Measurements from ENCODE around the gene SLC1A7.

SLC1A7 gene

GRCh38 chr1:53075206-53075605, 67.2 kb downstream of the SLC1A7 start:
- DNase-seq, result no peak

DNA sequence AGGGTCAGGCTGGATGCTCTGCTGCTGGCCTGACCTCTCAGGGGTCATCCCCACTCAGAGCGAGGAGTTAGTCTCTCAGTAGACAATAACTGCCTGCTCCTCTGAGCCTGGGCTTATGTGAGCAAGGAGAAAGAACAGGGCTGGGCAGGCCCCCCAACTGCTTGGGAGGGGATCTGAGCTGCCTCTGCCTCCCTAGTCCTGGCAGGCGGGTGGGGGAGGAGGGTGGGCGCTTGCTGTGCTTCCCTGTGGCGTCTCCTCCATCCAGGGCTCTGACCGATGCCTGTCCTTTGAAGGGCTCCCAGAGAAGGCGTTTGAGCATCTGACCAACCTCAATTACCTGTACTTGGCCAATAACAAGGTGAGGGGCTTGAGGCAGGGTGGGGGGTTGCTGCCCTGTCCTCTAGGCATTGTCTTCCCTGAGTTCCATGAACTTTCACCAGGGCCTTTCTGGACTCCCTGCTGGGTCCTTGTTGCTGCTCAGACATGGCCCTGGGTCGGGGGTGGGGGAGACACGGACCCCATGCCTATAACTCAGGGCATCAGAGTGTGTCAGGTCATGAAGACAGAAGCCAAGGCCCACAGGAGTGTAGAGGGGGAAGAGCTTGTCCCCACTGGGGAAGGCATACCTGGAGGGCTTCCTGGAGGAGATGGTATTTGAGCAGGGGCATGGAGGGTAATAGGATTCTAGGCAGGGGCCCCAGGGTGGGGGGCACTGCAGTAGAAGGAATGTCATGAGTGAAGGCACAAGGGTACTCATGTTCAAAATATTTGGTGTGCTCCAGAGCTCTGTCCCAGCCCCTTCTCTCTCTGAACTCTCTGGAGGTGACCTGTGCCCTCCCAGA, 67.9 kb downstream of the SLC1A7 start:
- no peak for DNase-seq

- DNase-seq, result no peak
These were observed 68.5 kb downstream of the SLC1A7 start for GRCh38 chr1:53073868-53074311.

- no peak for DNase-seq
These were observed 69.2 kb downstream of the SLC1A7 start for GRCh38 chr1:53073287-53073686.

- no peak for DNase-seq
These were observed 70.5 kb downstream of the SLC1A7 start for GRCh38 chr1:53071915-53072314.

DNA sequence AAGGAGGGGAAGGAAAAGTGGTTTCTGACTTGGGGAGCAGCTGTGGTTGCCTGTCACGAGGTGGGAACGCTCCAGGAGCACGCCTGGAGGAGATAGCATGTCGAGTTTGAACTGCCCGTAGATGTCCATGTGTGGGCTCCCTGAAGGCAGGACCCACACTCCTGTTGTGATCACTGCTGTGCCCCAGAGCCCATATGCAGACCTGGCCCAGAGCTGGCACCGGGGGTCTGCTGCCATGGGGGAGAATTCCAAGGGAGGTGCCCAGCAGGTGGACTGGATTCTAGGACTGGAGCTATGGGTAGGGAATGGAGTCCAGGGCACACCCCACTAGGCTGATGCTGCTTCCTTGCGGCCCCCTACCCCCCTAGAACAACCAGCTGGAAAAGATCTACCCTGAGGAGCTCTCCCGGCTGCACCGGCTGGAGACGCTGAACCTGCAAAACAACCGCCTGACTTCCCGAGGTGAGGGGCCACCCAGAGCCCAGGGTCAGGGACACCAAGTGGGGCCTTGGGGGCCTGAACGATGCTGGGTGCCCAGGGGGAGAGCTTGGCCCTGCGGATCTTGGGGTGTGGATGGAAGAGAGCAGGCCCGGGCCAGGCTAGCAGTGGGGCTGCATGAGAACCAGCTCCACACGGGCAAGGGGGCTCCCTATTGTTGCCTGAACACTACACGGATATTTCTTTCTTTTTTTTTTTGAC, 71.1 kb downstream of the SLC1A7 start:
- DNase-seq, result no peak

DNA sequence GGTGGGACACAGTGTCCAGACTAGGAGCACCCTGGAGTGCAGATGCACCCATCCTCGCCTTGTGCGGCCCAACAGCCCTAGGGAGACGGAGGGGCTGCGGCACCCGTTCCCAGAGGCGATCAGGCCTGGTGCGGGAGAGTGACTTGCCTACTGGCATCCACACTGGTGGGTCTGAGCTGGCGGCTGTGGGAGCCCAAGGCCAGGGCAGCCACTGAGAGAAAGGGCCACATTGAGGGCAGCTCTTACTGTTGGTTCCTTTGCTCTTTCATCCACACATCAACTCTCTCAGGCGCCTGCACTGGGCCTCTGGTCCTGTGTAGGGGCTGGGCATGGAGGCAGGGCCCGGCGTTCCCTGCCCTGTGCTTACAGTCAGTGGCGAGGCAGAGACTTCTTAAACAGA, 71.8 kb downstream of the SLC1A7 start:
- no peak for DNase-seq

DNA sequence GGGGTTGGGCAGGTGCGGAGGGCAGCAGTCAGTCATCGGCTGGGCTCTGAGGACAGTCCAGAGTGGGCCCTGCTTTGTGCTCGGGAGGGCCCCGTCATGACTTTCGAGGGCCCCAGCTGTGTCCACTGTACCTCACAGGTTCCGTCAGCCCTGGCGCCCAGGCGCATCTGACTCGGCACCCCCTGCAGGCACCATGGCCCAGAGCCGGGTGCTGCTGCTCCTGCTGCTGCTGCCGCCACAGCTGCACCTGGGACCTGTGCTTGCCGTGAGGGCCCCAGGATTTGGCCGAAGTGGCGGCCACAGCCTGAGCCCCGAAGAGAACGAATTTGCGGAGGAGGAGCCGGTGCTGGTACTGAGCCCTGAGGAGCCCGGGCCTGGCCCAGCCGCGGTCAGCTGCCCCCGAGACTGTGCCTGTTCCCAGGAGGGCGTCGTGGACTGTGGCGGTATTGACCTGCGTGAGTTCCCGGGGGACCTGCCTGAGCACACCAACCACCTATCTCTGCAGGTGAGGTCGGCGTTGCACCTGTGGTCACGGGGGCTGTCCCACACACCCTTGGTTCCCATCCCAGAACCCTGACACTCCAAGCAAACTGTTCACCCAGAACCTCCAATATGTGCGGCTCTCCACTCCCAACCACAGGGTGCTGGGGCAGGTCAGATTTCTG, 72.6 kb downstream of the SLC1A7 start:
- no peak for DNase-seq

DNA sequence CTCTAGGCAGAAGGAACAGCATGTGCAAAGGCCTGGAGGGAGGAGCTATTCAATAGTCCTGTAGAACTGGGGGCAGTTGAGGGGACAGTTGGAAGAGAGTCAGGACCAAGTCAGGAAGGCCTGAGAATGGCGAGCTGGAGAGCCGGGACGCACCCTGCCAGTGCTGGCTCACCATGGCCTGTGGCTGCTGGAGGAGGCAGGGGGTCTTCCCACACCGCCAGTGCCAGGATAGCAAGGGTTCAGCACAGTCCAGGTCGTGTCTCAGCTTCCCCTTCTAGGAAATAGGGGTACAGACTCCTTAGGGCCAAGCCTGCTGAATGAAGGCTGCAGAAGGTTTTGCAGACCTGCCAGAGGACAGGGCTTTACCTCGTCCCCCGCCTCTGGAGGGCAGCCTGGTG, 73.2 kb downstream of the SLC1A7 start:
- DNase-seq, result no peak

DNA sequence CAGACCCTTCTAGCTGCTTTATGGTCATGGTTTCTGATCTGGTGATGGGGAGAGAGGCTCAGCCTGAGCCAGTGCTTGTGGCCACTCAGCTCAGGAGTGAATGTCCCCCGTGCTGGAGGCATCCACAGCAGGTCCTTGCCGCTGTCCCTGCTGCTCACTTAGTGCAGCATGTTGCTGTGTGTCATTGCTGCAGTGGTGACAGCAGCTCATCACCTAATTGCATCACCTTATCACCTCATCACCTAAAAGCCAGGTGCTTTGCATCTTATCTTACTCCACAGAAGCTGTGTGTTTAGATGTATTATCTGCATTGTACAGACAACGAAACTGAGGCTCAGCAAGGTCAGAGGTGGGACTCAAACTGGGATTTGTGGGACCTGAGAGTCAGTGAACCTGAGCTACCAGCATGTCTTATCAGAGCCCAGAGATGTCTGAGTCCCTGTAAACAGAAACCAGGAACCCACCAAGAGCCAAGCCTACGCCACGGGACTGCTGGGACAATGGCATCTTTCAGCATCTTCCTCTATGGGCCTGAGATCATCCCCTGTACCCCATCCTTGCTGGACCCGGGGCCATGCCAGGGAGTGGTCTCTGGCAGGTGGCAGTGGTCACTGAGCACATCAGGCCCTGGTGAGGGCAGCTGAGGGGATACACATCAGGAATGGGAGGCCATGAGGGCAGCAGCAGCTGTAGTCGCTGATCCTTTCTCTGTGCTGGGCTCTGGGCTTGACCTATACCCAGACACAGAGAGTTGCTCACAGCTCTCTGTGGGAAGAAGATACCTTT, 73.9 kb downstream of the SLC1A7 start:
- no peak for DNase-seq

DNA sequence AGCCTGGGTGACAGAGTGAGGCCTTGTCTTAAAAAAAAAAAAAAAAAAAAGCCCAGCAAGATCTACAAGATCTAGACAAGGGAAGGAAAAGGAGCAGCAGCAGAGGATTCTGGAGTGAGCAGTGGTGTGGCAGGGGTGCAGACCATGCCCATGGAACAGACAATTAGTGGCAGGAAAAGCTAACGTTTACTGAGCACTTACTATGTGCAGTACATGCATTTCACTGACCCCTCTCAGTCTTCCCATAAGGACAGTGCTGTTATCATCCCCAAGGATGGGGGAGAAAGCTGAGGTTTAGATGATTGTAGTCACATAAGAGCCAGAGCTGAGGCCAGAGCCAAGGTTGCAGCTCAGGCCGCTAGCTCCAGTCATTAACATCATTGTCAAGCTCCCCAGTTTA, 74.6 kb downstream of the SLC1A7 start:
- DNase-seq, result no peak

- DNase-seq, result no peak
These were observed 75.3 kb downstream of the SLC1A7 start for GRCh38 chr1:53066891-53067738.

GRCh38 chr1:53066488-53066887, 76.0 kb downstream of the SLC1A7 start:
- DNase-seq, result no peak

GRCh38 chr1:53065391-53065790, 77.0 kb downstream of the SLC1A7 start:
- DNase-seq, result no peak

- no peak for DNase-seq
These were observed 78.5 kb downstream of the SLC1A7 start for GRCh38 chr1:53063744-53064515.

DNA sequence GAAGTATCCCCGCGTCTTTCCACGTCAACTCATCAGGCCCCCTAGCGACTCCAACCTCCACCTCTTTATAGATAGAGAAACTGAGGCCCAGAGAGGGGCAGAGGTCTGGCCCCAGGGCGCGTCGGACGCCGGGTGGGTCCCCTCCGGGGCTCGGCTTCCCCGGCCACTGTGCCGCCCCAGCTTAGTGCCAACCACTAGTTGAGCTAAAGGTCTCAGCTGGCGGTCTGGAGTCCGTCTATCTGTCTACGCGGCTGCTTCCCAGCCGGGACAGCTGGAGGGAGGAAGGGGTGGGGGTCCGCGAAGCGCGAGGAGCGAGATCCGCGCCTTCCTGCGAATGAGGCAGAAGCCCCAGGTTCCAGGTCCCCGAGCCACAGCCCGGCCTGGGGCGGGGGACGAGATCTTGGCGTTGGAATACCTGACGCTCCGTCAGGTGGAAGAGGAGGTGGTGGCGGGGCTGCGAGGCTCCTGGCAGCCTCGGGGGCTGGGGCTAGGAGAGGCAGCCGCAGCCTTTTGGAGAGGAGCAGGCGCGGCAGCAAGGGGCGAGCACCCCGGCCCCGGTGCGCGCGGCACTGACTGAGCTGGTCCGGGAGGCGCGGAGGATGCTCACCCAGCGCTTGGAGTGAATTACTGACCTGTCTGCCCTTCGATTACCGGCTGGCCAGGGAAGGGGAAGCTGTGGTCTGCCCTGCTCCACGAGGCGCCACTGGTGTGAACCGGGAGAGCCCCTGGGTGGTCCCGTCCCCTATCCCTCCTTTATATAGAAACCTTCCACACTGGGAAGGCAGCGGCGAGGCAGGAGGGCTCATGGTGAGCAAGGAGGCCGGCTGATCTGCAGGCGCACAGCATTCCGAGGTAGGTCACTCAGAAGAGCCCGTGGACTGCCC, 79.5 kb downstream of the SLC1A7 start:
- no peak for DNase-seq

- DNase-seq, result peak; percentile 31
These were observed 80.4 kb downstream of the SLC1A7 start, which contains the start of gene PODN for GRCh38 chr1:53061859-53062707. Gene PODN (plus strand): TSS chr1:53062213. CDS start chr1:53069856, 7,643 bp downstream.

DNA sequence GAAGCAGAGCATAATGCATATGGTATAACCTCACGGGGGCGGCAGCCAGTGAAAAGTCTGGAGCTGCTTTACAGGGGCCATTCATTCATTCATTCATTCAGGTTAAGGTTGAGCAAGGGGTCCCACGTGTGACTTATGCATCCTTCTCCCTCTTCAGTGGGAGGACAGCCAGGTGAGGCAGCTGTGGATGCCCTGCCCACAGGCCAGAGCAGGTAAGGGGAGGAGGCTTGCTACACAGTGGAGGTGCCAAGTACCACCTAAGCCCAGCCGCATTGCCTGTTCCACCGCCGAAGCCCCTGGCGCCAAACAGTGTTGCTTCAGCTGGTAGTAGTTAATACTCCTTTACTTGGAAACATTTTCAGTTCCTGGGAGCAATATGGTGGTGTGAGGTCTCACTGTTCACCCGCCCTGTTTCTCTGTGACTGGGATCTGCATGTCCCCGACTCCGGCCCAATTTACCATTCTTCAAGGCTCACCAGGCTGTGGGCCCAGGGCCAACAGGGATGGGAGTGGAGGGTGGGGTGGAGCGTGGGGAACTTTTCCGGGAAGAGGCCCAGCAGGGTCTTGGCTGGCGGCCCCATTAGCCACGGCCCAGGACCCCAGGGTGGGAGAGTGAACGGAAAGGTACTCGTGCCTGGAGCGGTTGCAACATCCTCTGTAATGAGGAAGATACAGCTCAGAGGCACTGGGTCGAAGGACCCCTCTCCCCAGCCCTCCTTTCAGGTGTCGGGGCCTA, 81.1 kb downstream of the SLC1A7 start:
- peak; percentile 13 for DNase-seq

All from fibroblast of skin of abdomen (primary cell).